ENCODE measurements around the gene VEGFC.

Gene VEGFC, protein sequence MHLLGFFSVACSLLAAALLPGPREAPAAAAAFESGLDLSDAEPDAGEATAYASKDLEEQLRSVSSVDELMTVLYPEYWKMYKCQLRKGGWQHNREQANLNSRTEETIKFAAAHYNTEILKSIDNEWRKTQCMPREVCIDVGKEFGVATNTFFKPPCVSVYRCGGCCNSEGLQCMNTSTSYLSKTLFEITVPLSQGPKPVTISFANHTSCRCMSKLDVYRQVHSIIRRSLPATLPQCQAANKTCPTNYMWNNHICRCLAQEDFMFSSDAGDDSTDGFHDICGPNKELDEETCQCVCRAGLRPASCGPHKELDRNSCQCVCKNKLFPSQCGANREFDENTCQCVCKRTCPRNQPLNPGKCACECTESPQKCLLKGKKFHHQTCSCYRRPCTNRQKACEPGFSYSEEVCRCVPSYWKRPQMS

DNA sequence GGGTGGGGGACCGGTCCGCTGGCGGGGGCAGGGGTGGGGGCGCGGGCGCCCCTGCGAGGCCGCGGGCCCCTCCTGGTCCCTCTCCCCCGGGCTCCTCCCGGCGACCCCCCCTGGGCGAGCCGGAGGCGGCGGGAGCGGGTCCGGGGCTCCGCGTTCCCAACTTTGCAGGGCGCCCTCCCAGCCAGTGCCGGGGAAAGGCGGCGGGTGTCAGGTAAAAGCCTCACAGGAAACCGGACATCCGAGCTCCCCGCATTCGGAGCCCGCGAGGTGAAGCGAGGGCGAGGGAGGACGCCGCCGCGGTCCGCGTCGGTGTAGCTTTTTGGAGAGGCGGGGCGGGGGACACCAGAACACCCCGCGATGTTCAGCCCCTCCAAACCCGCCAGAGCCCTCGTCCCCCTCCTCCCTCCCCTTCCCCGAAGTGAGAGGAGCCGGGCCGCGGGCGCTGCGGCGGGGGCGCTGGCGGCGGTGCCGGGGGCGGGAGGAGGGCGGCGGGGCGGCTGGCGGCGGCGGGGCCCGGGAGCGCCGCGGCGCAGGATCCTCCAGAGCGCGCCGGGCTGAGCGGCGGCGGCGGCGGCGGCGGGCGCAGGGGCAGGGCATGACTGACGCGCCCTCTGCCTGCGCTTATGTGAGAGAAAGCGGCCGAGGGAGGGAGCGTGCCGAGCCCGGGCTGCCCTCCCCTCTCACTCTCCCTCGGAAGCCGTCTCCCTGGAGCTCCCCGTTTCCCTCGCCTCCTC lies at the start of gene VEGFC:
TSS of gene VEGFC (minus strand) at position 597 of the 734 bp plus-strand sequence. CDS start 611 bp downstream, outside the sequence.
- DNase-seq (ENCODE audit: low spot score) = peak; percentile 72
- no peak for FAIRE-seq

DNA sequence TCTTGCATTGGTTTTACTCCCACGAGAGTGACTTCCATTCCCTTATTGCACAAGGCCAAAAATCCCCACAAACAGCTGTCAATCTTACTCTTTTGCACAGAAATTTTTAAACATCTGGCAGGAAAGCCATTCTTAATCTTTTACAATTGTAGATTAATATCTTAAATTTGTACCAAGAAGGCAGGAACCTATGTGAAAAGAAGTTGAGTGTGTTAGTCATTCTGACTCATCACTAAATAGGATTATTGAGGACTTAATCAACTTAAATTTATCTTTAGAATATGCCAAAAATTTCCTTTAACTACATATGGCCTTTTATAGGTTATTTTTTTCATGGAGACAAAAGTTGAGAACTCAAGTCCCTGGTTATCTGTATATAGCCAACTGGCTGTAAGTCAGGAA lies 49.0 kb upstream of the VEGFC start:
- FAIRE-seq = no peak
- no peak for DNase-seq (ENCODE audit: low spot score)

DNA sequence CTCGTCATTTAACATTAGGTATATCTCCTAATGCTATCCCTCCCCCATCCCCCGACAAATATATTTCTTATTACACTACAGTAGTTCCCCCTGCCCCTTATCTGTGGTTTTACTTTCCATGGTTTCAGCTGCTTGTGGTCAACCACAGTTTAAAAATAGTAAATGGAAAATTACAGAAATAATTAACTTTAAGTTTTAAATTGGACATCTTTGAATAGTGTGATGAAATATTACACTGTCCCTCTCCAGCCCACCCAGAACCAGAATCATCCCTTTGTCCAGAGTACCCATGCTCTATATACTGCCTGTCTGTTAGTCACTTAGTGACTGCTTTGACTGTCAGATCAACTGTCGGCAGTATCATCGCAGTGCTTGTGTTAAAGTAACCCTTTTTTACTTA lies 47.4 kb upstream of the VEGFC start:
- DNase-seq (ENCODE audit: low spot score) (peak; percentile 8), FAIRE-seq (no peak)

DNA sequence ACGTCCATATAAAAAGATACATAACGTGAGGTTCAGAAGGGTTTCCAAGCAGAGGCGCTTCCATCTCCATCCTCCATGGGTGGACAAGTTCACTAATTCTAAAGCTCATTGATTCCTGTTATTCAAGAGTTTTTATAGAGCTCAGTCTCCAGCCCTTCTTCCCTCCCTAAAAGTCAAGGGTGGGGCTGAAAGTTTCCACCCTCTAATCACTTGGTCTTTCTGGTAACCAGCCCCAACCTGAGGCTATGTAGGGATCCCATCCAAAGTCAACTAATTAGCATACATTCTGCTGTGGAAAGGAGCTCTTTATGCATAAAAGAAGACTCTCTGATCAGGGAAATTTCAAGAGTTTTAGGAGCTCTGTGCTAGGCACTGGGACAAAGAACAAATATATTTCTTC lies 46.9 kb upstream of the VEGFC start:
- FAIRE-seq (no peak), DNase-seq (ENCODE audit: low spot score) (no peak)

DNA sequence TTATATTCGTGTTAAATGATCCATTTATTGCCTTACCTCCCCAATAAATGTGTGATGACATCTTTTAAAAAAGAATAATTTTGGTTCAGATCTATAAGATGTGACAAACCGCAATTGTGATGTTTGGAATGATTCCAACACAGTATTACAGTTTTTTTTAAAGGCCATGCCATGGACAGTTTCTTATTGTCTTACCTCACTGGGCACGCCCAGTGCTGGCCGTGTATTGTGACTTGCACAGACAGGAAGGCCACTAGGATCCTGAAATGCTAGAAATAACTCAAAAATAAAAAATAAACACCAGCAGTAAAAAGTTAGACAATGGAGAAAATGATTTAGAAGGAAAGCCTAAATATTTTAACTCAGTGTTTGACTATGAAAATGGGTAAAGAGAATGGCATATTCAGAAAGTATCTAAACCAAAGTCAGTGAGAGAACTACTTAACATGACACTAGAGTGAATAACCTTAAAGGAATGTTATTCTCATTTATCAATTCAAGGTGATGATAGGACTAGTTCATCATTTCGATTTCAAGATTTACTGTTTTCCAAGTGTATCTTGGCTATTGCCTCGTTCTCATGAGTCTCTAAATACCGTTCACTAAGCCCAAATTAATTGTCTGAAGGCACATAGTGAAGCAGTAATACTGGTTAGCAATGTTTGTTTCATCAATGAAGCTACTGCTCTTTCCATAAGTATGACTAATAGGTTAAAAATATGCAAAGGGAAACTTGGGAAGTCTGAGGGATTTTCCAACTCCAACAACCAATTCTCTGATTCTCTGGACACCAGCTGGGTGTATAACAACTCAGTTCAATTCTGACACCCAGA lies 46.1 kb upstream of the VEGFC start:
- peak; percentile 33 for DNase-seq (ENCODE audit: low spot score)
- FAIRE-seq = no peak

DNA sequence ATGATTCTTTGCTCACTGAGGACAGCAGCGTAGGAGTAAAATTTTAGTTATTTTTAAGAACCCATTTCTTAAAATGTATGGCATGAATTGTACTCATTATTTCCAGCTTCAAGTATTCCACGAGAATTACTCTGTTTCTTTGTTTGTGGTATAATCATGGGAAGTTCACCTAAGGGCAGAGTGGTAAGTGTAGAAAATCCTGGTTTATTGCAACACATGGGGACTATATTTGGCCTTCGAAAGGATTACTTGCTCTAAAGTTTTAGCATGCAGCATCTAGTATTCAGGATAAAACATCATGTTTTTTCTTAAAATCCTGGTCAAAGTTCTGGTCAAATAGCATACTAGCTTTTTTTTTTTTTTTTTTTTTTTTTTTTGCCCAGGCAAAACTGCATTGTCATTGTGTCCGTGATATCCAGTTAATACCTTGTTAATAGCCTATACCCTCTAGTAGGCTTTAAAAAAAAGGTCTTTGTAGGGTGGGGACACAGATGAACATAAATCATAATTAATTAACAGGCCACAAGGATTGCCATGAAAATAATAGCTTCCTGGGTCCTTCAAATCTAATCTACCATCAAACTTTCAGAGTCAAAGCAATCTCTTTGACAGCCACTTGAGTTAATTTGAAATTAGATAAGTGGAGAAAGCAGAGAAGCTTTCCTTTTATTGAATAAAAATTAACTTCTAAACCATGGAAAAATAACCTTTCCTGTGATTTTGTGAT lies 44.6 kb upstream of the VEGFC start:
- DNase-seq (ENCODE audit: low spot score) (no peak), FAIRE-seq (no peak)

DNA sequence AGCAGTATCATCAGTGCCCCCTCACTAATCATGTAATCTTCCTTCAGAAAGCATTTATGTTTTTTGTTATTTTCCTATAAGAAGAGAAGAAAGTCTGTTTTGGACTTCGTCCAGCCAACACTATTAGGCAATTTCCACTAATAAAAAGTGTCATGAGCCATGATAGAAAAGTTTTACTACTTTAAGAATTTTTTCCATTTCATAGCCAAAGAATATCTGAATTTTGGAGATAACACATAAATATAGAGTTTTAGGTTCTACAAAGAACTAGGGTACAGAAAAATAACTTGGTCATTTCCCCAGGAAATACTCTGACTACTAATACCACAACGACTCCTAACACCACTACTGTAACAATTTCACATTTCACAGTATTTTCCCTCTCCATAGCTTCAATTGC lies 41.8 kb upstream of the VEGFC start:
- FAIRE-seq (no peak), DNase-seq (ENCODE audit: low spot score) (no peak)

DNA sequence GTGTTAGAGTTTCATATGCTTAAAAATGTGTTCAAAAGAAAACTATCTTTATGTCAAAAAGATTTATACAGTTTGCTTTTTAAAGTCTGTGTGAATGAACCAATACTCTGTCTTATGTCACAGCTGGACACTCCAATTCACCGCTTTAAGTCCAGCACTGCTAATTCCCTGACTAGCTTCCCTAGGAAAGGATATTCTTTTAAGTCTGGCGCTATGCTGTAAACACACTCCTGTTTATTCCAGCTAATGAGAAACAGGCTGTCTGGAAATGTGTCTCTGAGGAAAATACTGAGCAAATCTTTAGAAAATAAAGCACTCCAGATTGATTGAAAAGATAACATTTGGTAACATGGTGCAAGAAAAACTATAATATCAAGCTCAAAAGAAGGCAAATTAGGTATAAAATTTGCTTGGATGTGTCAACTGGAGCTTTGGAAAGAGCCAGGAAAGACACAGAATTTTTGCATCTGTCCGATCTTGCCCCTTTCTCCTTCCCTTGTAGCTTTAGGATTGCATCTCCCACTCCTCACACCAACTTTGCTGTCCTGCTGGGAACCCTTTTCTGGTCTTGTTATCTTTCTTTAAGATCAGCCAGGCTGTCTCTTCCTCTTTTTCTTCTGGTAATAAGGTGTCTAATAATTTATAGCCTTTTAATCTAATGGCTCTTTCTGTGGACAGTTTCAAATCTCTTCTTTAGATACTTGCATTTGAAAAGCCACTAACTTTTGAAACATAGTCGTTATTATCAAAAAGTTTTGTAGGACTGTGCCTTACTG lies 40.9 kb upstream of the VEGFC start:
- no peak for FAIRE-seq
- no peak for DNase-seq (ENCODE audit: low spot score)

DNA sequence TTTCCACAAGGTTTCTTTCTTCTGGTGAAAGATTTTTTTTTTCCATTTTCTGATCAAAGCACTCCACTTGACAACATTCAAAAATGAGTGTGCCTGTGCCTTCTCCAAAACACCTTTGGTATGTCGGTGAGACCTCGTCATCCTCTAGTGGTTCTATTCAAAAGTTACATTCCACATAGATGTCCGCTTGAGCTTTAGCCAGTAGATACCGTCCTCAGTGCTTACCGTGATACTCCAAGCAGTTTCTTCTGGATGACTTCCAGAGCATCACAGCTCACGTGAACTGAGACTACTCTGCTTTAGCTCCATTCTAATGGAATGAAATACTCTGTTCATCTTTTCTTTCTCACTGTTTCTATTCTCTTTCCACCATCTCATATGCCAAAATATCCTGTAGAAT lies 38.2 kb upstream of the VEGFC start:
- FAIRE-seq (no peak), DNase-seq (ENCODE audit: low spot score) (no peak)

DNA sequence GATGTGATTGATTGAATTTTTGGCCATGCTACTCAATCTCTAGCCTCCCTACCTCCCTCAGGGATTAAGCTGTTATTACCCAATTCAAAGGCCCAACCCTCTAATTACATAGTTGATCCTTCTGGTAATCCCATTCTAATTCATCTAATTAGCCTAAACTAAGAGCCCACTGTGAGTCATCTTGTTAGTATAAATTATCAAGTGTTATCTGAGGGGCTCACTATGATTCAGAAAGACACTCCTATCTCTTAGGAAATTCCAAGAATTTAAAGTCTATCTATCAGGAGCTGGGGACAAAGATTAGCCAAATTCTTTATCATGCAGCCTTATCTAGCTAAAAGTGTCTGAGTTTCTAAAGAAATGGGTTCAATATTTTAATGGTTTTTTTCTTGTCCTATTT lies 32.9 kb upstream of the VEGFC start:
- DNase-seq (ENCODE audit: low spot score) = no peak
- no peak for FAIRE-seq

DNA sequence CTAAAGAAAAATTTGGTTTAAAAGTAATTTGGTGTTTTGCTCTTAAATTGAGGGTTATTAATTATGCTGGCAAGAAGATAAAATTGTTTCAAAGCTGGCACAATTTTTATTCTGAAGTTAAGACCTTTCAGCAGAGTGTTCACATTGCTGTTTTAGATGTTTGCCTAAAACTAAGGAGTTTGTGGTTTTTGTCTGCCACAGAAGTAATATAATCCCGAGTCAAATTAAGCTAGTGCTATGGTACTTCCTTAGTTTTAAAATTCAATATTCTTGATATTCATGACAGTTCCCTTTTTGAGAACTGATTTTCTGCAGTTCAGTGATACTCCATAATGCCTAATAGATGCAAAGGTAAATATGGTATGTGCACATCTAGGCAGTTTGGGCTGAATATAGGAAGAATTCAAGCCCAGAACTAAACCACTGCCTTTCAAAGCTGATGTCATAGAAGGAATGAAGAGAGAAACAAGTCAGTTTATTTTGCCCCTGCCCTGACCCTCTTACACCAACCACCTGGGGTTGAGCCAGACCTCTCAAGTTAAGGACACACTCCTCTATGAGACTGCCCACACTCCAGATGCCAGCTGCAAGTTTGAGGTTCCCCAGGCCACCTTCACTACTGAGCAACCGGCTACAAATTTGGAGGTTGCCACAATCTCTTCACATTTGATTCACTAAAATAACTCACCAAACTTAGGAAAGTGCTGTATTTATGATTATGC lies 32.1 kb upstream of the VEGFC start:
- DNase-seq (ENCODE audit: low spot score) (no peak), FAIRE-seq (no peak)

DNA sequence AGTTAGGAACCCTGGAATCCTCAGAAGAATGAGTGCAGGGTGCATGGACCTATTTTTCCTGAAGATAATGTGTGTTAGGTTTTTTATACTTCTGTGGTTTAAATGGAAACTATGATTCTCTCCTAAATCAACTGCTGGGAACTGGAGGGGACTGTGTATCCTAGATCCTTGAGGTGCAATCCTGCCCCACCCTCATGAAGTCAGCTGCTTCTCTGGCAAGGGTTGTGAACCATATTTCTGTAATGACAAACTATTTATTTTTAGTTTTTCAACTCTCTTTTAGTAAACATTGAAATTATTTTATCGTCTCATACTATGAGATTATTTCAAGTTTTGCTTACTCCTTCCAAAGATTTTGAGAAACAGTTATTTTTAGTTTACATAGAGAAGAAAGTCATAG lies 25.8 kb upstream of the VEGFC start:
- no peak for DNase-seq (ENCODE audit: low spot score)
- no peak for FAIRE-seq

DNA sequence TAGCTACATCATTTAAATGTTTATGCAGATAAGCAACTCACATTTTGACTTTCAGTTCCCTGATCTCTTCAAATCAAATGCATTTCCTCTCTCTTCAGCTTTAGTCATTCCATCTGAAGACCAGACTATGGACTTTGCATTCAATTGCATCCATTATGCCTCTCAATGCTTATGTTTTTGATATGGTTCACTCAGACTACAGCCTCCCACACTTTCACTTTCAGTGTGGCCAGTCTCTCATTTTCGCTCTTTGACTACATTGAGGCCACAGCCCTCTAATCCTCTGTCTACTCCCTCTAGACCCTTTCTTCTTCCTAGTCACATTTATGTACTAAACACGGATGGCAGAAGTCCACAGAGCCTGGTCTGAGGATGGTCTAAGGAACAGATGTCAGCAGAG lies 24.5 kb upstream of the VEGFC start:
- DNase-seq (ENCODE audit: low spot score) (no peak), FAIRE-seq (no peak)

DNA sequence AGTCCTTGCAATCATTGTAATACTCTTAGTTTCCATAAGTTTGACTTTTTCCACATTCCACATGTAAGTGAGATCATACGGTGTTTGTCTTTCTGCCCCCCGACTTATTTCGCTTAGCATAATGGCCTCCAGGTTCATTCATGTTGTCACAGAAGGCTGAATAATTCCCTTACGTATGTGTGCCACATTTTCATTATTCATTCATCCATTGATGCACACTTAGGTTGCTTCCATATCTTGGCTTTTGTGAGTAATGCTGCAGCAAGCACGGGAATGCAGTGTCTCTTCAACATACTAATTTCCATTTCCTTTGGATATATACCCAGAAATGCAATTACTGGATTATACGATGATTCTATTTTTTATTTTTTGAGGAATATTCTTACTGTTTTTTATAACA lies 22.0 kb upstream of the VEGFC start:
- FAIRE-seq (no peak), DNase-seq (ENCODE audit: low spot score) (no peak)

DNA sequence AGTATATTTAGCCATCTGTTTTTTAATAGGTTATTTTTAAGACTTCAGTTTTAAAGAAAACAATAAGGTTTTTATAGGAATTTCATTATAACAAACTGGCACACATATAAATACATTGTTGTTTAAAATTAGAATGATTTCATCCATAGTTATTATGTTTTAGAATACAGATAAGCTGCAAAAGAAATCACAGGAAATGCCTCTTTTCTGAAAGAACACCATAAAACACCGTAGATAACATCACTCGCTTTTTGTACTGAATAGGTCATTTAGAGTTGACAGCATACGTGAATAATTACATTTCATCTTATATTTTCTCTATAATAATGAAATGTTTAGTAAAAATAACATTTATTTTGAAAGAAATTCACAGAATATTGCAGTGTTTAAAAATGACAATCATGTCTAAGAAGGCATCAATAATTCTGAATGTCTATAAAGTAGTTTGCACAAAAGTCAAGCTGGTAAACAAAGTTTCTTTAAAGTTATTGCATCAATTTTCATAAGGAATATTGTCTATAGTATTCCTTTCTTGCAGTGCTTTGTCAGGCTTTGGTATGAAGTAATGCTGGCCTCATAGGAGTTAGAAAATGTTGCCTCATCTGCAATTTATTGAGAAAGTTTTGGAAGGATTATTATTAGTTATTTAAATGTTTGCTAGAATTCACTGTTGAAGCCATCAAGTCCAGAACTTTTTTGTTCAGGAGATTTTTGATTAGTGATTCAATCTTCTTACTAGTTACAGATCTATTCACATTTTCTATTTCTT lies 17.9 kb upstream of the VEGFC start:
- FAIRE-seq = no peak
- DNase-seq (ENCODE audit: low spot score) = no peak

DNA sequence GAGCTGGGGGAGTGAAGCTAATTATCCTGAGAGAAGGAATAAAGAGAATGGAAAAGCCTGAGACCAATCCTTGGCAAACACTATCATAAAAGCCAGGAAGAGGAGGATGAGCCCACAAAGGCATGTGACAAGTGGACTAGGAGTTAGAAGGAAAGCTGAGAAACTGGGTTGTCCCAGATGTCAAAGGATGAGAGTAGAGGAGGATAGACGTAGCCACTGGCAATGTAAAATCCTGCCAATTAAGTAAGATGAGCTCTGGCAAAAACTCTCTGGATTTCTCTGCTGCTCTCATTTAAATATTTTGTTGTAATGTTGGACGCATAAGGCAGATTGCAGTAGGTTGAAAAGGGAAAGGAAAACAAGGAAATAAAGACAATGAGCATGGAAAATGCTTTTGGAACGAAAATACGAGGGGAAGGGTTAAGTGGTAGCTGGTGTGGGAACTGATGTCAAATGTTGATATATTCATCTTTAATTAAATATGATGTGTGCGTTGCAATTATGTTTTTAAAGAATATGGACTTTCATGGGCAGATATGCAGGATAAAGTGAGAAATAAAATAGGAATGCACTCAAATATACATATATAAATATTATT lies 14.2 kb upstream of the VEGFC start:
- FAIRE-seq (no peak), DNase-seq (ENCODE audit: low spot score) (no peak)

DNA sequence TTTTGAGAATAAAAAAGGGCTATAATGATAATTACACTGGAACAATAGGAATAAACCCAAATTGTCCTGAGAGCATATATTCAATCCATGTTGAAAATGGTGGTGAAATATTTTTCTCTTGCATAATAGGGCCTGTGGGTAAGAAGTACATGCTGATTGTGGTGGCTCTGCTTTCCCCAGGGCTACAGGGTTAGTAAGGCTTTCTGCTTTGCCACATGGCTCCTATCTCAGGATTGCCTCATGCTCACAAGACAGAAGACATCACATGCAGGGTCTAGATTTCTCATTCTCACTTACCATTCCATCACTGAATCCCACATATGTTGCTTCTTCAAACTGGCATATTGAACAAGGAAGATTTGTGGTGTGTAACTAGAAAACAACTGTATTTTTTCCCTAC lies 12.4 kb upstream of the VEGFC start:
- FAIRE-seq (no peak), DNase-seq (ENCODE audit: low spot score) (no peak)

DNA sequence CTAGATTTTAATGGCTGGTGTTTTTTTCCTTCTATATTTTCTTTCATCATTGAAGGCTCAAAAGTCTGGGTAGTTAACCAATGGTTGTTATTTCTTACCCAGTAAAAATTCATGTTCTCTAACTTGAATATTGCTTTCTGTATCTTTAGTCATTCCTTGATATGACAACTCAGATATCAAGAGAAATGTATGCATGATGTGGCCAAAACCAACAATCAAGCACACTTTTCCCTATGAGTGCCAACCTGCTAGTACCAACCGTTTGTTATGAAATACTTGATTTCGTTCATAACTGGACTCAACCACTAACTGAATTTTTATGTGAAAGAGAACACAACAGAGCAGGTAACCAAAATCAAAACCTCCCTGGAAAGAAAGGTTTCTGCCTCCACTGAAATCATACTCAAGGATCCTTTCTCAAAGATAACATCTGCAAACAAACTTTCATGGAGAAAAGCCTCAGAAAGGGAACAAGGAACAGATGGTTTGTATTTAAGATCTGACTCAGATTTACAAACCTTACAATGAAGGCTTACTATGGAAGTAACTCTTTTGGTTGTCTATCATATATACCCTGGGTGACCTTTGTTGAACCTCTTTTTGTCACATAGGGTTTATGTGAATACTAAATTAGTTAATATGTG lies 8.3 kb upstream of the VEGFC start:
- FAIRE-seq = no peak
- DNase-seq (ENCODE audit: low spot score) = no peak
